Measurements from ENCODE around the gene MPL. TPM values are rescaled to one million over a fixed set of nuclear protein-coding genes. Genes with fewer than 3 reads are reported as not detected.

The MPL gene
- polyA plus RNA-seq, 1 of the 3 experiments (the other 2 are of a cell fraction), result not detected

- H3K4me3 ChIP-seq (ENCODE audit: low read depth in 2 of 2, low read length in 1 of 2), result no peak overlapping the region
- H3K9ac ChIP-seq, result no peak overlapping the region
- H4K20me1 ChIP-seq (ENCODE audit: insufficient read depth), result no peaks in the 10 kb centered on the region
- no peaks in the 10 kb centered on the region for H3F3A ChIP-seq (replicated peaks; ENCODE audit: insufficient read depth)
- H3K4me1 ChIP-seq (ENCODE audit: control insufficient read depth in 1 of 2, insufficient read depth in 2 of 2, low read depth in 1 of 2, low read length in 1 of 2), result no peaks in the 10 kb centered on the region
- H3K79me2 ChIP-seq (ENCODE audit: insufficient read depth), result no peaks in the 10 kb centered on the region
- POLR2A ChIA-PET, result no interaction called here
- no peaks in the 10 kb centered on the region for H3K9me3 ChIP-seq
- DNase-seq, result no peak
- H3K36me3 ChIP-seq (replicated peaks in 1 of 2; ENCODE audit: control insufficient read depth in 1 of 2, insufficient read depth in 2 of 2, low read length in 1 of 2), result no peaks in the 10 kb centered on the region
- H2AFZ ChIP-seq (ENCODE audit: low read depth), result no peak overlapping the region
- CTCF ChIA-PET, result no interaction called here
- H3K27me3 ChIP-seq (ENCODE audit: insufficient read depth), result no peaks in the 10 kb centered on the region
- 39% methylated on average over 6 of the region's 9 CpGs for WGBS (ENCODE audit: low lambda C conversion rate)
- H3K9me2 ChIP-seq, result no peaks in the 10 kb centered on the region
- no peak overlapping the region for H3K27ac ChIP-seq (ENCODE audit: low read depth in 2 of 2, low read length in 1 of 2)
- no peak overlapping the region for H3K4me2 ChIP-seq
- TF ChIP-seq TCF12 (IDR thresholded peaks at IDR 0.05), result no peak
- no peak for TF ChIP-seq CTCF (IDR thresholded peaks at IDR 0.05)
- no peak for TF ChIP-seq USF2 (IDR thresholded peaks at IDR 0.05; ENCODE audit: borderline replicate concordance, low read depth, low read length)
- TF ChIP-seq EZH2phosphoT487 (IDR thresholded peaks at IDR 0.05; ENCODE audit: borderline replicate concordance, low read depth), result no peak
- TF ChIP-seq NRF1 (IDR thresholded peaks at IDR 0.05; ENCODE audit: low read depth, low read length), result no peak
- TF ChIP-seq CHD2 (IDR thresholded peaks at IDR 0.05; ENCODE audit: low read length, partially characterized antibody), result no peak
- no peak for TF ChIP-seq REST (IDR thresholded peaks at IDR 0.05; ENCODE audit: low read depth, low read length)
- TF ChIP-seq SMC3 (IDR thresholded peaks at IDR 0.05; ENCODE audit: low read depth, low read length), result no peak
- TF ChIP-seq IRF3 (IDR thresholded peaks at IDR 0.05; ENCODE audit: low read depth, low read length), result no peak
- no peak for TF ChIP-seq FOXJ3 (CRISPR knock-in tag; IDR thresholded peaks at IDR 0.05)
- TF ChIP-seq GATA2 (CRISPR knock-in tag; IDR thresholded peaks at IDR 0.05), result no peak
- no peak for TF ChIP-seq RXRA (IDR thresholded peaks at IDR 0.05; ENCODE audit: borderline replicate concordance, low read depth)
These were observed 26.1 kb upstream of the MPL start for GRCh38 chr1:43311521-43311920.

Data from SK-N-SH (cell line).